Superior temporal gyrus (tissue), 1 donor: ENCODE results near the gene UBE2G1.
A peak's percentile ranks its signal among the peaks of the same experiment; 100 is the strongest.
"Not testable (repeated sequence)": the region's sequence is repeated elsewhere in the genome, so short reads cannot be mapped to it uniquely, and the experiment has no call there.

Experiments used
- DNase-seq: peaks from one replicate; pipeline ENCODE4 v3.0.0-alpha.2; 2016; ENCODE audit errors: extremely low spot score

The UBE2G1 gene

GRCh38 chr17:4304417-4305027 is 62.0 kb downstream of the UBE2G1 start:
- DNase-seq = peak; percentile 90

GRCh38 chr17:4301066-4301465 is 65.4 kb downstream of the UBE2G1 start:
- peak; percentile 93 for DNase-seq

- no peak for DNase-seq
These were observed 69.1 kb downstream of the UBE2G1 start for GRCh38 chr17:4297351-4297750.

GRCh38 chr17:4295686-4296085 is 70.8 kb downstream of the UBE2G1 start:
- DNase-seq = no peak

GRCh38 chr17:4293572-4293971 is 72.9 kb downstream of the UBE2G1 start:
- DNase-seq = no peak

- DNase-seq = no peak
These were observed 78.8 kb downstream of the UBE2G1 start for GRCh38 chr17:4287710-4288109.

GRCh38 chr17:4276514-4276913 is 90.0 kb downstream of the UBE2G1 start:
- DNase-seq = no peak

- no peak for DNase-seq
These were observed 93.5 kb downstream of the UBE2G1 start for GRCh38 chr17:4272972-4273368.

- peak; percentile 71 for DNase-seq
These were observed 94.1 kb downstream of the UBE2G1 start for GRCh38 chr17:4272213-4272971.

- peak; percentile 44 for DNase-seq
These were observed 95.7 kb downstream of the UBE2G1 start for GRCh38 chr17:4270736-4271135.

- DNase-seq = no peak
These were observed 96.6 kb downstream of the UBE2G1 start for GRCh38 chr17:4269915-4270314.

GRCh38 chr17:4267402-4267801 is 99.1 kb downstream of the UBE2G1 start:
- DNase-seq = no peak

- DNase-seq = no peak
These were observed 99.9 kb downstream of the UBE2G1 start for GRCh38 chr17:4266550-4266949.

GRCh38 chr17:4263282-4264215 is 102.9 kb downstream of the UBE2G1 start, which contains the start of gene ANKFY1:
Gene ANKFY1 (minus strand): TSS chr17:4263979. CDS start chr17:4263941, 38 bp downstream.
- peak; percentile 97 for DNase-seq

GRCh38 chr17:4262703-4263102 is 103.8 kb downstream of the UBE2G1 start:
- DNase-seq = no peak

GRCh38 chr17:4261452-4261851 is 105.0 kb downstream of the UBE2G1 start:
- no peak for DNase-seq

- DNase-seq = no peak
These were observed 107.6 kb downstream of the UBE2G1 start for GRCh38 chr17:4258867-4259266.

GRCh38 chr17:4256952-4257351 is 109.5 kb downstream of the UBE2G1 start:
- no peak for DNase-seq

- not testable (repeated sequence) for DNase-seq
These were observed 111.2 kb downstream of the UBE2G1 start for GRCh38 chr17:4255271-4255670.

- no peak for DNase-seq
These were observed 115.6 kb downstream of the UBE2G1 start for GRCh38 chr17:4250887-4251286.

GRCh38 chr17:4249452-4250029 is 116.9 kb downstream of the UBE2G1 start:
- no peak for DNase-seq
